Nephron (organoid): ENCODE data around the gene PIGO.

Experiments
- H3K27ac Mint-ChIP-seq, 3 experiments: 2 replicates each; pipeline ENCODE4 v1.8.0; 2020; ENCODE audit warnings: mixed read lengths in 3 of 3, mild to moderate bottlenecking in 2 of 3, moderate library complexity in 1 of 3
- H3K27me3 Mint-ChIP-seq: 2 replicates; pipeline ENCODE4 v1.8.0; 2021; ENCODE audit warnings: low read depth, mild to moderate bottlenecking, moderate library complexity, mixed read lengths
- H3K36me3 Mint-ChIP-seq: 2 replicates; pipeline ENCODE4 v1.8.0; 2020; ENCODE audit warnings: low read depth, mixed read lengths
- H3K4me1 Mint-ChIP-seq: 2 replicates; pipeline ENCODE4 v1.8.0; 2020; ENCODE audit warnings: mixed read lengths
- H3K4me3 Mint-ChIP-seq, 3 experiments: 2 replicates each; pipeline ENCODE4 v1.8.0; 2020; ENCODE audit warnings: mild to moderate bottlenecking in 3 of 3, mixed read lengths in 3 of 3, moderate library complexity in 2 of 3
- H3K9me3 Mint-ChIP-seq: 2 replicates; pipeline ENCODE4 v1.8.0; 2020; ENCODE audit warnings: mixed read lengths
- CTCF ChIP-seq, 3 experiments: fragments of 200-600 bp; sonication (generic); IDR thresholded peaks; one replicate each; pipeline ENCODE4 v1.5.0; 2021; ENCODE audit warnings: antibody characterized with exemption in 3 of 3; ENCODE audit not compliant: unreplicated experiment in 3 of 3

Gene PIGO

GRCh38 chr9:35071814-35072460 is 24.5 kb downstream of the PIGO start:
- no peaks in the 10 kb centered on the region for H3K9me3 Mint-ChIP-seq
- H3K27me3 Mint-ChIP-seq = no peaks in the 10 kb centered on the region
- peak overlapping the region; percentile 85 to 90 (median 90) for H3K4me3 Mint-ChIP-seq
- TF ChIP-seq CTCF (IDR thresholded peaks at IDR 0.05; ENCODE audit: unreplicated experiment in 3 of 3) = peak in 2 of 3 experiments; percentile 24 to 53
- peaks cover 41% of the 10 kb centered on the region for H3K4me1 Mint-ChIP-seq
- H3K36me3 Mint-ChIP-seq = peaks cover 52% of the 10 kb centered on the region
- H3K27ac Mint-ChIP-seq = peak overlapping the region; percentile 94 to 97 (median 96)

- Mint-ChIP-seq H3K36me3 (peaks cover 55% of the 10 kb centered on the region), H3K4me1 (peaks cover 41% of the 10 kb centered on the region), H3K4me3 (peak overlapping the region; percentile 85 to 90 (median 90)), H3K27ac (peak overlapping the region; percentile 91 to 96 (median 94)), H3K27me3 (no peaks in the 10 kb centered on the region), H3K9me3 (no peaks in the 10 kb centered on the region)
- no peak for TF ChIP-seq CTCF (IDR thresholded peaks at IDR 0.05; ENCODE audit: unreplicated experiment in 3 of 3)
These were observed 25.3 kb downstream of the PIGO start for GRCh38 chr9:35070823-35071813.

- peaks cover 41% of the 10 kb centered on the region for H3K4me1 Mint-ChIP-seq
- no peak for TF ChIP-seq CTCF (IDR thresholded peaks at IDR 0.05; ENCODE audit: unreplicated experiment in 3 of 3)
- H3K36me3 Mint-ChIP-seq = peaks cover 53% of the 10 kb centered on the region
- H3K27me3 Mint-ChIP-seq = no peaks in the 10 kb centered on the region
- no peaks in the 10 kb centered on the region for H3K9me3 Mint-ChIP-seq
- peak overlapping the region; percentile 46 to 74 (median 53) for H3K4me3 Mint-ChIP-seq
- H3K27ac Mint-ChIP-seq = peak overlapping the region in 2 of 3 experiments; percentile 58 to 59
These were observed 27.4 kb downstream of the PIGO start for GRCh38 chr9:35069020-35069419.

- Mint-ChIP-seq H3K36me3 (peaks cover 63% of the 10 kb centered on the region), H3K27ac (no peak overlapping the region), H3K27me3 (no peaks in the 10 kb centered on the region), H3K9me3 (no peaks in the 10 kb centered on the region), H3K4me3 (peak overlapping the region in 1 of 3 experiments; percentile 29), H3K4me1 (peaks cover 36% of the 10 kb centered on the region)
- TF ChIP-seq CTCF (IDR thresholded peaks at IDR 0.05; ENCODE audit: unreplicated experiment in 3 of 3) = no peak
These were observed 29.3 kb downstream of the PIGO start for GRCh38 chr9:35067056-35067455.

- Mint-ChIP-seq H3K4me3 (no peak overlapping the region), H3K4me1 (no peaks in the 10 kb centered on the region), H3K27me3 (no peaks in the 10 kb centered on the region), H3K27ac (no peak overlapping the region), H3K36me3 (peaks cover 95% of the 10 kb centered on the region), H3K9me3 (no peaks in the 10 kb centered on the region)
- TF ChIP-seq CTCF (IDR thresholded peaks at IDR 0.05; ENCODE audit: unreplicated experiment in 3 of 3) = no peak
These were observed 35.7 kb downstream of the PIGO start for GRCh38 chr9:35060548-35061207.
